ENCODE data around the gene KCNH2. TPM values are rescaled to one million over a fixed set of nuclear protein-coding genes. Genes with fewer than 3 reads are reported as not detected.
A peak's percentile ranks its signal among the peaks of the same experiment; 100 is the strongest.

Gene KCNH2
- total and polyA plus RNA-seq, 11 donors = 58.1 to 185 (median 104) TPM

- DNase-seq (peak in 3 of 5 donors; percentile 34 to 44 (median 44)), ATAC-seq (peak in 3 of 4 donors; percentile 5 to 27 (median 15))
- H3K27me3 ChIP-seq = peaks cover 0 to 36% (median 3%) of the 10 kb centered on the region in 9 donors
- TF ChIP-seq CTCF (IDR thresholded peaks at IDR 0.05) = no peak
- no peak for TF ChIP-seq POLR2A (IDR thresholded peaks at IDR 0.05)
- no peaks in the 10 kb centered on the region for H3K9me3 ChIP-seq
- 68 to 71% (median 69%) methylated on average over 9 of the region's 9 CpGs for WGBS, 4 donors
- peak overlapping the region in 11 of 12 donors; percentile 58 to 92 (median 80) for H3K27ac ChIP-seq
- intact Hi-C loops (cut with DNase I) = loop anchor here in 2 of 10 donors (10.0 kb wide), 1 partner anchor 50 kb away; no protein-coding TSS in a partner anchor
- H3K36me3 ChIP-seq = peaks cover 0 to 13% (median 0%) of the 10 kb centered on the region in 9 donors
- H3K4me3 ChIP-seq = no peak overlapping the region
- H3K4me1 ChIP-seq = peaks cover 0 to 69% (median 23%) of the 10 kb centered on the region in 12 donors
Measured at GRCh38 chr7:150954201-150954985, 23.7 kb downstream of the KCNH2 start.

GRCh38 chr7:150953061-150953997 lies 24.8 kb downstream of the KCNH2 start:
- peak in 3 of 5 donors; percentile 34 to 70 (median 47) for DNase-seq
- intact Hi-C loops (cut with DNase I) = loop anchor here in 2 of 10 donors (10.0 kb wide), 1 partner anchor 49 kb away; no protein-coding TSS in a partner anchor
- WGBS, 4 donors = 56 to 69% (median 61%) methylated on average over 17 of the region's 17 CpGs

GRCh38 chr7:150952331-150953050 lies 25.6 kb downstream of the KCNH2 start:
- no peak for TF ChIP-seq CTCF (IDR thresholded peaks at IDR 0.05)
- no peak for TF ChIP-seq POLR2A (IDR thresholded peaks at IDR 0.05)
- 75 to 83% (median 83%) methylated on average over 31 to 33 of the region's 33 CpGs for WGBS, 4 donors
- H3K4me1 ChIP-seq = peaks cover 0 to 60% (median 21%) of the 10 kb centered on the region in 12 donors
- no peaks in the 10 kb centered on the region for H3K9me3 ChIP-seq
- DNase-seq = peak in 3 of 5 donors; percentile 13 to 22 (median 15)
- no peak for ATAC-seq
- intact Hi-C loops (cut with DNase I) = loop anchor here in 2 of 10 donors (10.0 kb wide), 1 partner anchor 48 kb away; no protein-coding TSS in a partner anchor
- H3K4me3 ChIP-seq = no peak overlapping the region
- peak overlapping the region in 6 of 12 donors; percentile 4 to 92 (median 88) for H3K27ac ChIP-seq
- H3K36me3 ChIP-seq = peaks cover 0 to 13% (median 0%) of the 10 kb centered on the region in 9 donors
- H3K27me3 ChIP-seq = peaks cover 0 to 27% (median 0%) of the 10 kb centered on the region in 9 donors

More at GRCh38 chr7:150953061-150953997, 24.8 kb downstream of the KCNH2 start:
- peaks cover 0 to 60% (median 23%) of the 10 kb centered on the region in 12 donors for H3K4me1 ChIP-seq
- peaks cover 0 to 27% (median 0%) of the 10 kb centered on the region in 9 donors for H3K27me3 ChIP-seq
- TF ChIP-seq CTCF (IDR thresholded peaks at IDR 0.05) (no peak), POLR2A (IDR thresholded peaks at IDR 0.05) (no peak)
- no peak overlapping the region for H3K4me3 ChIP-seq
- H3K27ac ChIP-seq = peak overlapping the region in 8 of 12 donors; percentile 4 to 92 (median 85)
- ATAC-seq = peak in 3 of 4 donors; percentile 30 to 44 (median 37)
- peaks cover 0 to 13% (median 0%) of the 10 kb centered on the region in 9 donors for H3K36me3 ChIP-seq
- no peaks in the 10 kb centered on the region for H3K9me3 ChIP-seq
